CD1c-positive myeloid dendritic cell (primary cell): Measurements from ENCODE around the gene FRMD3.

Experiments used
- DNase-seq: peaks from one replicate; pipeline ENCODE4 v3.0.0-alpha.2; 2016; ENCODE audit errors: extremely low spot score

The FRMD3 gene

DNA sequence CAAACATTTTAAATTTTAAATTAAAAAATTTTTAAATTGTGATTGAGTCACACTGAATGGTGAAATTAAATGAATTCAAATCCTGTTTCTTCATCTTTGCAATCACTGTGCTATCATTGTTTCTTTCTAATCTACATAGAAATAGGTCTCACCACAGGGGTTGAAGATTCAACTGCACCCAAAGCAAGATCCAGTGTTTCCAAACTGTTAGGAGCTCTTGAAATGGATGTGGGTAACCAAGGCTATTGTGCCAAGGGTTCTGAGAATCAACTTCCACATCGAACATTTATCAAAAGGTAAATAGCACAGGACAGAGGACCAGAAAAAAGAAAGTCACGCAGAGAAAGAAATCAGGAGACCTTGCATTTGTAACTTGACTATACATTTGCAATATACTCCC is 302.7 kb downstream of the FRMD3 start:
- no peak for DNase-seq

DNA sequence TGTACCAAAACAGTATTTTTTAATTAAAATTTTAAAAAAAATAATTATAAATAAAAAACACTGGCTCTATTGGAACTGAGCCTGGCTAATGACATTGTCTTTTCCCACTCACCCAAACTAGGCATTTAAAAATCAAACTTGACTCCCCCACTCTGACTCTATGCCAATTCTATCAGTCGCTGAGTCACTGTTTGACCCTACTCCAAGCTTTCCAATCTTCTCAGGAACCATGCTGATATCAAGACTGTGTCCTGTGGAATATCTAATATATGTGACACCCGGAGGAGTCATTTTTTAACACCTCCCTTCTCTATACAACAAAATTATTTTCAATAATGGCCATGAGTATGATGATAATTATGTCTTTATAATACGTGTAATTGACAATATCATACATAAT is 303.7 kb downstream of the FRMD3 start:
- DNase-seq: no peak

- DNase-seq: no peak
Observed at GRCh38 chr9:83233647-83234046, 304.6 kb downstream of the FRMD3 start.

GRCh38 chr9:83231039-83231438 is 307.2 kb downstream of the FRMD3 start:
- DNase-seq: no peak

GRCh38 chr9:83220730-83221129 is 317.5 kb downstream of the FRMD3 start:
- no peak for DNase-seq

DNA sequence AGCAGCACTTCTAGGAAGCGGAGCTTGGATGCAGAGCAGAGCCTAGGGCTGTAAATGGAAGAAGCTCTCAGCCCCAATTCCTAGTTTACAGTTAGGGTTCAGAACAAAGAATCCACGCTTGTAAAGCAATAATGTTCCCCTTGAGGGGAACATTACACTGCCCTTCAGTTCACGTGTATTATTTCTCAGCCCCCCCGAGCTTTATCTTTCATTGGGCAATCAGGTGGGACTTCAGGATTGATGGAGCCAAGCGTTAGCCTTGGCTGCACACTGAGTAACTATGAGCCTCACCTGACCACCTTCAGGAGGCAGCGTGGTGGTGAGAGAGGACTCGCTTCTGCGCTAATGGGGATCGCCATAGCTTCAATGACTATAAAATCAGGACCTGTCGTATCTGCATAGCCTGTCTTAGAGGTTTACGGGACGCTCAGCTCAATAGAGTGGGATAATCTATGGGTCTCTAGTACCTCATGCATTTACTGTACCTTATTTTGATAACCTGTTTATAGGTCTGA is 318.2 kb downstream of the FRMD3 start:
- DNase-seq: no peak

GRCh38 chr9:83219154-83219923 is 318.9 kb downstream of the FRMD3 start:
- peak; percentile 52 for DNase-seq

- no peak for DNase-seq
Observed at GRCh38 chr9:83218411-83219090, 319.6 kb downstream of the FRMD3 start.

GRCh38 chr9:83209188-83209731 is 328.9 kb downstream of the FRMD3 start:
- no peak for DNase-seq

GRCh38 chr9:83208065-83208850 is 329.9 kb downstream of the FRMD3 start:
- DNase-seq: no peak

GRCh38 chr9:83204047-83204446 is 334.2 kb downstream of the FRMD3 start:
- DNase-seq: no peak

GRCh38 chr9:83200531-83200930 is 337.7 kb downstream of the FRMD3 start:
- DNase-seq: no peak

- DNase-seq: no peak
Observed at GRCh38 chr9:83199832-83200231, 338.4 kb downstream of the FRMD3 start.

DNA sequence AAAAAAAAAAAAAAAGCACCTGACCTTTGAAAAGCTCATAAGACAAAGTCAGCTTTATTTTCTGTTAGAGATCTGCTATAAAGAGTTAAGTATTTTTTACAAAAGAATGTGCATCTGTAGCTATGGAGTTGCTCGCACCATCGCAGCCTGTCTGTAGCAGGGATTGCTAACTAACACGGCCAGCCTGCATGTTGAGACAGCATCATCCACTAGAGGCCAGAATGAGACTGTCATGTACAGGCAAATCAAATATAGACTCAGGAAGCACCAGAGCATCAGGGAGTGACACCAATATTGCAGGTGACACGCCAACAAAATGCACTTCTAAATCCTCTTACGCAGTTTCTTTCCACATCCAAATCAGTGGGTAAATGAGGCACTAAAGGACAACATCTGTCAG is 339.0 kb downstream of the FRMD3 start:
- DNase-seq: no peak

DNA sequence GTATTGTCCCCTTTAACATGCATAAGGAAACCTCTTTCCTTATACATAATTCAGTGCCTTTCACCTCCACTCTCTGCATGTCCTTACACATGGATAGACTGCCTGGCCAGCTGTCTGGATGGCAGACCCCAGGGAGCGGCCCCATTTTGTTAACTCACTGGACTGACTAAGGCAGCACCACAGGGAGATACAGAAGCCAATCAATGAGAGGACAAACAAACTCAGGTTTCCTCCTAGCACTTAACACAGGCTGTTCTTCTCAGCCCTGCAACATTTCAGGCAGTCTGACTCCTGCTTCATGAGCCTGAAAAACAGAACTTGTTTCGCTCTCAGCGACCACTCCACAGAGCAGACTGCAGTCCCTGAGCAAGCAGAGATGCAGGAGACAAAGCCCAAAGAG is 339.8 kb downstream of the FRMD3 start:
- no peak for DNase-seq

DNA sequence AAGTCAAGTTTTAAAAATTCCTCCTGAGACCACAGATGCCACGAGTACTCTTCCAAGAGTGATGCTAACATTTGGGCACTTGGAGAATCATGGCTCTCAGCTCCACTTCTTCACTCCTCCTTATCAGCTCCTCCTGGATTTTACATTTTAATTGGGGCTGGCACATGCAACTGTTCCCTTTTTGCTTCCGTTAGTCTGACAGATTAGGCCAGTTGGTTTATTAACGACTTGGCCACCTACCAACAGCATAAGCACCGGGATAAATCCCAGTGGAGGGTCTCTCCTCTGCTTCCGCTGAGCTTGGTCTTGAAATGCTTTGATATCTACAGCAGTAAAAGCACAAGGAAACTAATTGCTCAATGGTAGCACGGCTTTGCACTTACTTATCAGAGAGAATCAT is 340.6 kb downstream of the FRMD3 start:
- no peak for DNase-seq

DNA sequence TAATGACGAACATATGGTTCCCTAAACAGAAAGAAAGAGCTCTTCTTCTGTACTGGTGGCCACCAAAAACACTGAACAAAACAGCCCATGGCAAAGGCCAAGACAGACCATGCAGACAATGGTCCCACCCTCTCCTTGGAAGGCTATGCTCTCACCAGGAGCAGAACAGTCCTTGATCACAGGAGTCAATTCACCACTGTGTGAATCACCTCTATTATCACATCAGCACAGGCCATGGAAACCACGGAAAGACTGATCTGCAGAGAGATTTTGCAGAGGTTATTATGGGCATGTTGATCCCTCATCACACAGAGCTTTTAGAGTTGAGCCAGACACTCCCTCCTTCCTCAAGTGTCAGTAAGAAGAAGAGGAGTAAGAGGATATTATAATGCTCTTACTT is 341.3 kb downstream of the FRMD3 start:
- no peak for DNase-seq
